ENCODE data around the gene SMARCC1.

Gene SMARCC1

DNA sequence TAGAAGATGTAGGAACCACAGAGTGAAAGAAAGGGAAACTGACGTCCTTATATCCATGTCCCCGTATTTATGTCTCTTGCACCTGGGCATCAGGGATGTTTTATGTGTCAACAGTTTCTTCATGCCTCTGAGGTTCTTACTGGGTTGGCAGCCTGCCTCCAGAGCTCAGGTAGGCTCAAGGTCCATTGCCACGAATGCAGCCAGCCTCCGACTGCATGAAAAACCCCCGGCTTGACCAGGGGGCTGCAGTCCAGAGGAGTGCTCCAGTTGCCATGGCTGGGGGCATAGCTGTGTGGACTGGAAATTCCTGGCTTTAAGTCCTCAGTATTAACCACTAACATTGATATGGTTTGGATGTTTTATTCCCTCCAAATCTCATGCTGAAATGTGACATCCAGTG is 200.3 kb downstream of the SMARCC1 start:
- no peak for DNase-seq (ENCODE audit: insufficient read length, low spot score)
- TF ChIP-seq, protein P1, sequence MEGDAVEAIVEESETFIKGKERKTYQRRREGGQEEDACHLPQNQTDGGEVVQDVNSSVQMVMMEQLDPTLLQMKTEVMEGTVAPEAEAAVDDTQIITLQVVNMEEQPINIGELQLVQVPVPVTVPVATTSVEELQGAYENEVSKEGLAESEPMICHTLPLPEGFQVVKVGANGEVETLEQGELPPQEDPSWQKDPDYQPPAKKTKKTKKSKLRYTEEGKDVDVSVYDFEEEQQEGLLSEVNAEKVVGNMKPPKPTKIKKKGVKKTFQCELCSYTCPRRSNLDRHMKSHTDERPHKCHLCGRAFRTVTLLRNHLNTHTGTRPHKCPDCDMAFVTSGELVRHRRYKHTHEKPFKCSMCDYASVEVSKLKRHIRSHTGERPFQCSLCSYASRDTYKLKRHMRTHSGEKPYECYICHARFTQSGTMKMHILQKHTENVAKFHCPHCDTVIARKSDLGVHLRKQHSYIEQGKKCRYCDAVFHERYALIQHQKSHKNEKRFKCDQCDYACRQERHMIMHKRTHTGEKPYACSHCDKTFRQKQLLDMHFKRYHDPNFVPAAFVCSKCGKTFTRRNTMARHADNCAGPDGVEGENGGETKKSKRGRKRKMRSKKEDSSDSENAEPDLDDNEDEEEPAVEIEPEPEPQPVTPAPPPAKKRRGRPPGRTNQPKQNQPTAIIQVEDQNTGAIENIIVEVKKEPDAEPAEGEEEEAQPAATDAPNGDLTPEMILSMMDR (IDR thresholded peaks at IDR 0.05; ENCODE audit: insufficient read depth, missing control alignments) = no peak
- FAIRE-seq = no peak

DNA sequence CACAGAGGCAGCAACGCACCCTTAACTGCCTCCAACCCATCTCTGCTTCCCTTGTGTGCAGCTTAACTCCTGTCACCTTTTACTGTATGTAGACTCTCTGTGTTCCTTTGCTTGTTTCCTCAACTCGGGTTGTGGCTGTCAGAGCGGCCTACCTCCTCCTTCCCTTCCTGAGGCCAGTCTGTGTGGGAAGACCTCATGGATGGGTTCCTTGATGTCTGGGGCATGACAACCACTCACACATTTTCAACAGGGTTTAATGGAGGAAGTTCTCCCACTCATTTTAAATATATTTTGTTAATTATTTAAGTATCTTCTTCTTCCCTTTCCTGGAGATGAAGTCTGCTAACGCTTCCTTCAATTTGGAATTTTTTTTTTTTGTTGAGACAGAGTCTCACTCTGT is 201.2 kb downstream of the SMARCC1 start:
- no peak for FAIRE-seq
- TF ChIP-seq, protein P1 (IDR thresholded peaks at IDR 0.05; ENCODE audit: insufficient read depth, missing control alignments) = no peak
- no peak for DNase-seq (ENCODE audit: insufficient read length, low spot score)

DNA sequence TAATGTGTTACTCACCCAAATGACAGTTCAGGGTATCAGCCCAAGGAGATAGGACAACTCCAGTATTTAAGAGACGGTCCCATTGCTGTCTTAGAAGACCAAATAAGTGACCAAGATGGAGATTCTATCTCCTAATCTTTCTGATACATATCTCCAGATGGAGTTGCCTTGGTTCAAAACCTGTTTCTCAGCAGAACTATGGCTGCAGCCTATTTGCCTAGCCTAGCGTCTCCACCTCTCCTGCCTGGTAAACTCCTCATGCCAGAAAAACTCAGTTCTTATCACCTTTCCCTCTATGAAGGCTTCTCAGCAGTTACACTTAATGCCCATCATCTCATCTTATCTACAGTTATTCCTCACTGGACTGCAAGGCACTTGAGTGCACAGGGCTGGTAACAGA is 201.8 kb downstream of the SMARCC1 start:
- TF ChIP-seq, protein P1 (IDR thresholded peaks at IDR 0.05; ENCODE audit: insufficient read depth, missing control alignments) = no peak
- no peak for FAIRE-seq
- DNase-seq (ENCODE audit: insufficient read length, low spot score) = no peak

- peak; percentile 87 for DNase-seq (ENCODE audit: insufficient read length, low spot score)
- TF ChIP-seq, protein P1 (IDR thresholded peaks at IDR 0.05; ENCODE audit: insufficient read depth, missing control alignments) = no peak
- no peak for FAIRE-seq
Measured at GRCh38 chr3:47578691-47579632, 202.7 kb downstream of the SMARCC1 start, which contains the start of gene CSPG5. CSPG5 (minus strand) TSS chr3:47578865; CDS start chr3:47578693, 172 bp downstream.

- TF ChIP-seq, protein P1 (IDR thresholded peaks at IDR 0.05; ENCODE audit: insufficient read depth, missing control alignments) = no peak
- FAIRE-seq = no peak
- peak; percentile 70 for DNase-seq (ENCODE audit: insufficient read length, low spot score)
Measured at GRCh38 chr3:47578119-47578632, 203.5 kb downstream of the SMARCC1 start.

GRCh38 chr3:47577583-47578118 is 204.0 kb downstream of the SMARCC1 start:
- TF ChIP-seq, protein P1 (IDR thresholded peaks at IDR 0.05; ENCODE audit: insufficient read depth, missing control alignments) = no peak
- FAIRE-seq = no peak
- no peak for DNase-seq (ENCODE audit: insufficient read length, low spot score)
